Raji (cell line): ENCODE measurements around the gene GRPEL1.

ENCODE experiments used
- POLR2A ChIP-seq: IDR thresholded peaks from 2 replicates; pipeline ENCODE4 v1.6.1; 2011; ENCODE audit warnings: low read depth, low read length, control low read depth; ENCODE audit not compliant: insufficient read depth

The GRPEL1 gene

DNA sequence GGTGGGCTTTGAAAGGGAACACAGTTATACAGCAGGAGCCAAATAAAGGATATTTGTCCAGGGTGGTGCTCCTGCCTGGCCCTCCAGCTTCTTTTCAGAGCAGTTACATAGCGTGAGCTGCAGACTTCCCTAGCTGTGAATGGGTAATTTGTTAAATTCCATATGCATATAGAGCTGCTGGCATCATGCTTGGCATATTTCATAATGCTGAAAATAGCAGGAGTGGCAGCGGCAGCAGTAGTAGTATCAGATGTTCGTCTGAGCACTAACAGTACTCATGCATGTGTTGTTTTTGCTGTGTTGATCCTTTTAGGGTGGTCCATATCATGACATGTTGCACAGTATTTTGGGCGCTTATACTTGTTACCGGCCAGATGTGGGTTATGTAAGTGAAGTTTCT, 58.3 kb downstream of the GRPEL1 start:
- TF ChIP-seq POLR2A: no peak
